CD4-positive, alpha-beta T cell treated with Interleukin-1 beta for 1 hour (primary cell): ENCODE measurements around the gene SLC2A13.

Source experiments
- DNase-seq, 2 donors: peaks; one replicate each; pipeline ENCODE4 v3.0.0-alpha.2; 2020 to 2022

SLC2A13 gene

DNA sequence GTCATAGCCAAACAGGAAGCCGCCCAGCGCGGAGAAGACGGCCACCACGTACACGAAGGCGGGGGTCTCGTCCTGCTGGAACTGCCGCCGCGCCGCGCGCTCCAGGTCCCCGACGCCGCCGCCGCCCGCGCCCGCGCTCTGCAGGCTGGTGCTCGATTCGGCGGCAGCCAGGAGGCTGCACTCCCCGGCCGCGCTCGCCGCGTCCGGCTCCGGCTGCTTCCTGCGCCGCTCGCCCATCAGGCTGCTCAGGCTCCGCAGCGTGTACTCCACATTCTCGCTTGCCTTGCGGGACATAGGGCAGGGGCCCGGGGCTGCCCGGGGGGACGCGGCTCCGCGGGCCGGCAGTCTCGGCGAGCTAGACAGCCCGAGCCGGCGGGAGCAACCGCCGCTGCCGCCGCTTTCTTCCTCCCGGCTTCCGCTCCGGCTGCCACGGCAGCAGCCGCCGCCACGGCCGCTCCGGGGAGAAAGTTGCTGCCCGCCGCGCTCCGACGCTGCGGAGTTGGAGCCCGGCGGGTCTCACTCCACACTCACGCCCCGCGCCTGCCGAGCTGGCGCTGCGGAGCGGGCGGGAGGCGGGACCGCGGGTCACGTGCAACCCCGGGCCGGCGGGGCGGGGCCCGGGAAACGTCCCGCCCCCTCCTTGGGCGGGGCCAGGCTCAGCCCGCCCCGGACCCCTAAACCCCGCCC, at the start of gene SLC2A13:
Gene SLC2A13 (minus strand): TSS at position 567 of the 687 bp plus-strand sequence. CDS start 273 bp downstream, at position 294.
- peak; percentile 79 to 81 for DNase-seq

GRCh38 chr12:40154381-40154780, 48.5 kb upstream of the SLC2A13 start:
- DNase-seq, result no peak

- no peak for DNase-seq
These were observed 47.6 kb upstream of the SLC2A13 start for GRCh38 chr12:40153432-40153831.

DNA sequence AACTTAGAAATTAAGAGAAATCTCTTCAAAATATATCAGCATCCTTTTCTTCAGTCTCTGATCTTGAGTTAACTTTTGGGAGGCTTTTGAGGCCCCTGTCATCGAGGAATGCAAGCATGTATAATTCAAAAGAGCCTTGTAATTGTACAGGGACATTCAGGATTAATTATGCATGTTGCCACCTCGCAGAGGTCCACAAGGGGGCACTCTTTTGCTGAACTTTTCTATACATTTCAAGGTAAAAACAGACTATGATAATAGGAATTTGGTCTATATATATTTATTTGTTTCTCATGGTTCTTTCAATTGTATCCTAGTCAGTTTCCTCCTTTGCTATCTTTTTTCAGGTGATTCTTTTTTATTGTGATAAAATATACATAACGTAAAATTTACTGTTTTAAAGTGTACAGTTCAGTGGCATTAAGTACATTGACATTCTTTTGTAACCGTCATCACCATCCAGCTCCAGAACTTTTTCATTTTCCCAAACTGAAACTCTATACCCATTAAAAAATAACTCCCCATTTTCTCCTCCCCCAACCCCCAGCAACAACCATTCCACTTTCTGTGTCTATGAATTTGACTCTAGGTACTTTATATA, 47.0 kb upstream of the SLC2A13 start:
- peak; percentile 42 to 47 for DNase-seq

GRCh38 chr12:40149673-40150260, 43.9 kb upstream of the SLC2A13 start:
- DNase-seq, result no peak

DNA sequence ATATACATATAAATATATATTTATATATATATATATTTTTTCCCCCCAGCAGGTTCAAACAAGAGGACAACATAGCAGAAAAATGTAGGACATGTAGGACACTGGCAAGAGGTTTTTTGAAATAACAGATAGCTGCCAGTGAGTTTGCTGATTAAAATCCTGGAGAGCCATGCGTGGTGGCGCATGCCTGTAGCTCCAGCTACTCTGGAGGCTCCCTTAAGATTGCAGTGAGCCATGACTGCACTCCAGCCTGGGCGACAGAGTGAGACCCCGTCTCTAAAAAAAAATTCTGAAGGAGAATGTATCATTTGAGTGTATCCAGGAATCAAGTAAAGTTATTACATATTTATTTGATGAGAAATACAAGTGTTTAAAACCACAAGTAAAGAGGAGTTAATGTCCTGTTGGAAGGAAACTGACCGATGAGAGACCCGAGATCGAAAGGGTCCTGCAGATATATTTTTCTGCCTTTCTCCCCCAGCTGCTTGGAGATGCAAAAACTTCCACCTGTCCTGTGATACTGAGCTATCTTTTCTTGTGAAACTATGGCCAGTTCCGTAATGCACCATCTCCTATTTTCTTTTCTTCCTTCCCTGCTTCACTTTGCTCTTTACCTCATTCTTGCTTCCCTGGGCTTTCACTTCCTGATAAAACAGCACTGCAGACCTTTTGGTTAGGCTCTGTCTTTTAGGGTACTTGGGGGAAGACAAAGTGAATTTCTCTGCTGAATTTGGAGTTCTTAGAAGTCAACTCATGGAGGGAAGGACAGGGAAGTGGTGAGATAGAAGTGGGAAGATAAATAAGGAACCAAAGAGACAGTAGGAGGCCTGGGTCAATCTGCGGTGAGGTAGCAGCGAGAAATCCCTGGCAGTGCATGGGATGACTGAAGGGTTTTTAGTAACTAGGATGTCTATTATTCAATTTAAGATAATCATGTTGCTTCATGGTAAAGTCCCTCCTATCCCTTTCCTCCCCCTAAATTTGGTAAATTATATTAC, 41.2 kb upstream of the SLC2A13 start:
- no peak for DNase-seq

- no peak for DNase-seq
These were observed 40.0 kb upstream of the SLC2A13 start for GRCh38 chr12:40145896-40146295.

GRCh38 chr12:40144023-40144422, 38.1 kb upstream of the SLC2A13 start:
- no peak for DNase-seq

- DNase-seq, result no peak
These were observed 36.3 kb upstream of the SLC2A13 start for GRCh38 chr12:40142001-40142744.

DNA sequence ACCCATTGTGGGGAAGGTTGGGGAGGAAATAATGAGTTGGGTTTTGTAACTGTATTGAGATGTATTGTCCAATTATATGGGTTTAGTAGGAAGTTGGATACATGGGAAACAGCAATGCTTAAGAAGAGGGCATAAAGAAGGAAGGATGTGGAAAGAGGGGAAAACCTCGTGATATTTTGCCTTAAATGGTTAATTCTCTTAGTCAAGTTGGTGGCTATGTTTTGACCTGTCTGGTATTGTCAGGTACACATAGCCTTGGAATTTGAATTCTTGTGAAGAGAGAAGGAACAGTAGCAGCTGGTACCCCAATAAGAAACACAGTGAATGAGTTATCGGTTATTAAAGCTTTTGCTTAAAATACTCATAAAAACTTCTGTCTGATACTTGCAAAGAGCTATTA, 32.6 kb upstream of the SLC2A13 start:
- DNase-seq, result no peak

GRCh38 chr12:40137252-40137651, 31.4 kb upstream of the SLC2A13 start:
- DNase-seq, result peak; percentile 14 to 32

DNA sequence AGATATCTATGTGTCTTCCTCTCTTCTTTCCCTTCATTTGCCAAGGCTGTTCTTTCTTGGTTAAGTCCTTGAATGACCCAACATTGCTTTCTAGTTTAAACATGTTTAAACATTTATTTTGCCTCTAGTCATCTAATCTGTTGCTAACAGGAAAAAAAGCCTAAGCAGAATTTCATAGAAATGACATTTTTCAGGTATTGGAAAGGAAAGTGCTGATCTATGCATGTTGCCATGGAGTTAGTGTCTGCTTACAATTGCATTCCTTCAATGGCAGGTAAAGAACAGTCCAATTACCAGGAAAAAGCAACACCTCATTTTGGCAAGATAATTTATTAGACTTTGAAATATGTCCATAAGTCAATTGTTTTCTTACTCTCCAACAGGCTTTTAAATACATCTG, 21.5 kb upstream of the SLC2A13 start:
- DNase-seq, result no peak

GRCh38 chr12:40123496-40123895, 17.6 kb upstream of the SLC2A13 start:
- no peak for DNase-seq

GRCh38 chr12:40122842-40123241, 17.0 kb upstream of the SLC2A13 start:
- DNase-seq, result no peak

DNA sequence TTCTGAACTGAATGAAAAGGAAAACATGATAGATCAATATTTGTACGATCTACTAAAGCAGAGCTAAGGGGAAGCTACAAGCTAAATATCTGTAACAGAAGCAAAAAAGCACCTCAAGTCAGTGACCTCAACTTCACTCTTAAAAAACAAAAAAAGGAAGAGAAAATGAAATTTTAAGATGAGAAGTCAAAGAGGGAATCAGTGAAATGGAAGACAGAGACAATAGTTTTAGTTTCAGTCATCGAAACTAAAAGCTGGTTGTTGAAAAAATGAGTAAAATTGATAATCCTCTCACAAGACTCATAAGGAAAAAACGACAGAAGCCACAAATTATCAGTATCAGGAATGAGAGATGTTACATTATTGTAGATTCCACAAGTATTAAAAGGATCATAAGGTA, 11.9 kb upstream of the SLC2A13 start:
- no peak for DNase-seq

DNA sequence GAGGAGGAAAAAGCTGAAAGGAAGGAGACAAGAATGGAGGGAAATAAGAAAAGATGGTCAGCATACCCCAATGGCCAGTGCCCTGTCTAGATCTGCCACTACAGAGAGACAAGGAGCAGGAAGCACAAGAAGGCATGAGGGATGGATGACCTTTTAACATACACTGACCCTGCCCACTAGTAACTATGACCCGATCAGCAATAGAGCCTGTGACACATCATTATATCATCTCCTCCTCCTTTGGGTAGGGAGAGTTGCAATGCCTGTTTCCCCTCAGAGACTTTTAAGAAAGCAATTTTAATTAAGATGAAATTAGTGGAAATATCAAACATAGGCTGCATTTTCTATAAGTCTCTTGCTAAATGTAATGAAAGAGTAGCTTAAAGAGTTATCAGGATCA, 4.7 kb upstream of the SLC2A13 start:
- DNase-seq, result no peak

DNA sequence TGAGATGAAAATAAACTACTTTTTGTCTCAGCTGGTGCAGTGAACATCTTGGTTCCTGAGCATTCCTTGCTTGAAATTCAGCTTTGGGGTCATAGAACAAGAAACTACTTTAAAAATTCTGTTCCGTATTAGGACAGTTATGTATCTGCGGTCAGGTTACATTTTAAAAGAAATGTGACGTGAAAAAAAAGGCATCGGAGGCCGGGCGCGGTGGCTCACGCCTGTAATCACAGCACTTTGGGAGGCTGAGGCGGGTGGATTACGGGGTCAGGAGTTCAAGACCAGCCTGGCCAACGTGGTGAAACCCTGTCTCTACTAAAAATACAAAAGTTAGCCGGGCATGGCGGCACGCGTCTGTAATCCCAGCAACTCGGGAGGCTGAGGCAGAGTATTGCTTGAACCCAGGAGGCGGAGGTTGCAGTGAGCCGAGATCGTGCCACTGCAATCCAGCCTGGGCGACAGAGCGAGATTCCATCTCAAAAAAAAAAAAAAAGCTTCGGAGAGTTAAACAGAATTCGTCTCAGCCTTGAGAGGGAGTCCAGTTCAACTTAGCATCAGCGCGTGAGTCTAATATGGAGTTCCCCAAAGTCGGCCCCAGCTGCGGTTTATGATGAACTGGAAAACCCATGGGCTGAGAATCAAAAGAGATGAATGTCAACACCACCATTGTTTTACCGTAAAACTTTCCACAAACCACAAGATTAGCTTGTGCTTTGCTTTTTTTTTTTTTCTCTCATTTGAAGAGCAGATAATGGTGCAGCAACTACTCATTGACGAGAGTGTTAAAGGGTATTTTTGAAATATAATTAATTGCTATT, 2.1 kb upstream of the SLC2A13 start:
- no peak for DNase-seq

- peak; percentile 78 to 86 for DNase-seq
These were observed 1.4 kb upstream of the SLC2A13 start for GRCh38 chr12:40107098-40107802.

- no peak for DNase-seq
These were observed 774 bp upstream of the SLC2A13 start for GRCh38 chr12:40106655-40107054.

GRCh38 chr12:40106202-40106533, 287 bp upstream of the SLC2A13 start:
- no peak for DNase-seq

GRCh38 chr12:40105265-40105514, 691 bp downstream of the SLC2A13 start:
- DNase-seq, result no peak
